ENCODE measurements around the gene BICRA.

The BICRA gene

GRCh38 chr19:47618771-47619170 is 9.8 kb downstream of the BICRA start:
- in situ Hi-C loops (cut with HindIII; ENCODE audit: low sequenced_read_pairs) = no loop called here
- no peak overlapping the region for H3K4me3 ChIP-seq (ENCODE audit: low read depth, low read length)
- no peak for DNase-seq (ENCODE audit: low read depth)
- no peak for TF ChIP-seq CTCF (IDR thresholded peaks at IDR 0.05; ENCODE audit: low read depth, low read length, missing control alignments)

DNA sequence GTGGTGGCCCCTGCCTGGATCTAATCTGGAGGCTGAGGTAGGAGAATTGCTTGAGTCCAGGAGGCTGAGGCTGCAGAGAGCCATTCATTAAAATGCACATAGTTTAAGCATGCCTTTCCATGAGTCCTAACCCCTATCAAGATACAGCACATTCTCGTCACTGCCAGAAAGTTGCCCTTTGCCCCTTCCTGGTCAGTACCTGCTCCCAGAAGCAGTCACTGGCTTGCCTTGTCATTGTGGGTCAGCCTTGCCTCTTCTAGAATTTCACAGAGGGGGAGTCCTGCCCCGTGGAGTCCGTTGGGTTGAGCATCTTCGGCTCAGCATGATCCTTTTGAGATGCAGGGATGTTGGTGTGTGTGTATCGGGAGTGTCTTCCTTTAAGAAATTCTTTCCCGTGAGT is 10.8 kb downstream of the BICRA start:
- no peak overlapping the region for H3K4me3 ChIP-seq (ENCODE audit: low read depth, low read length)
- TF ChIP-seq CTCF (IDR thresholded peaks at IDR 0.05; ENCODE audit: low read depth, low read length, missing control alignments) = no peak
- in situ Hi-C loops (cut with HindIII; ENCODE audit: low sequenced_read_pairs) = no loop called here
- DNase-seq (ENCODE audit: low read depth) = no peak

DNA sequence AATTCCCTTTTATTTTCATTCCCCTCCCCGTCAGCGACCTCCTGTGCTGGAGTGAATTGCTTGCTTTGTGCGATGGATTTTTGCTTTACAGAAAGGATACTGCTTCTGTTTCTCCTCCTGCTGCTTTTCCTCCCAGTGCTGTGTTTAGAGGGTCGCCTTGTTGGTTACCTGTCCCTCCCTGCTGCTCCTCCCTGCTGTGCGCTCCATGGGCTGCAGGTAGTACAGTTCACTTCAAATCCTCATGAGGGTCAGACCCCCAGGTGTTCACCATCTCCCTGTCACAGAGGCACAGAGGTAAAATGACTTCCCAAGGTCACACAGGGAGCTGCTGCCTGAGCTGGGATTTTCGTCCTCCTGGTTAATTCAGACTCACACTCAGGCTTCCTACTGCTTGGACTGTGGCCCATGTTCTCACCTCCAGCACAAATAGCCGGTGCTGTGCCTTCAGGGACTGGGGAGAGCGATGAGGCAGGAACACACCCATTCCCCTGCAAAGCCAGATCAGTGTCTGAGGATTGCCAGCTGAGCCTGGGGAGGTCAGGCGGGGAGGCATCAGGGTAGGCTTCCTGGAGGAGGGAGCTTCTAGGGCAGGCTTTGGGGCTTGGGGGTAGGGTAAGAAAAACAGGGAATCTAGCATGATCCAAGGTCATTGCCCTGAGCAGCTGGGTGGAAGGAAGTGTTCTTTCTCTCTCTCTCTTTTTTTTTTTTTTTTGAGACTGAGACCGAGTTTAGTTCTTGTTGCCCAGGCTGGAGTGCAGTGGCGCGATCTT is 14.4 kb downstream of the BICRA start:
- no peak for TF ChIP-seq CTCF (IDR thresholded peaks at IDR 0.05; ENCODE audit: low read depth, low read length, missing control alignments)
- no peak overlapping the region for H3K4me3 ChIP-seq (ENCODE audit: low read depth, low read length)
- DNase-seq (ENCODE audit: low read depth) = no peak
- in situ Hi-C loops (cut with HindIII; ENCODE audit: low sequenced_read_pairs) = no loop called here

DNA sequence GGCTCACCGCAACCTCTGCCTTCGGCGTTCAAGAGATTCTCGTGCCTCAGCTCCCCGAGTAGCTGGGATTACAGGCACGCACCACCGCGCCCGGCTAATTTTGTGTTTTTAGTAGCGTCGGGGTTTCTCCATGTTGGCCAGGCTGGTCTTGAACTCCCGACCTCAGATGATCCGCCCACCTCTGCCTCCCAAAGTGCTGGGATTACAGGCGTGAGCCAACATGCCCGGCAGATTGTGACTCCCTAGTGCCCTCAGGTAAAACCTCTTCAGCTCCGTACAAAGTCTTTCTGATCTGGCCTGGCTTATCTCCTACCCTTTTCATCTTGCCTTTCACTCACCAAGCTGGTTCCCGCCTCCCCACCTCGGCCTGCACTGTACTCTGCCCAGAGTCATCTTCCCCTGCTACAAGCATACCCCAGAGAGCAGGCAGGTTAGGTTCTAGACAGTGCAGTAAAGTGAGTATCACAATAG is 15.0 kb downstream of the BICRA start:
- no peak for DNase-seq (ENCODE audit: low read depth)
- in situ Hi-C loops (cut with HindIII; ENCODE audit: low sequenced_read_pairs) = no loop called here
- H3K4me3 ChIP-seq (ENCODE audit: low read depth, low read length) = no peak overlapping the region
- TF ChIP-seq CTCF (IDR thresholded peaks at IDR 0.05; ENCODE audit: low read depth, low read length, missing control alignments) = no peak

DNA sequence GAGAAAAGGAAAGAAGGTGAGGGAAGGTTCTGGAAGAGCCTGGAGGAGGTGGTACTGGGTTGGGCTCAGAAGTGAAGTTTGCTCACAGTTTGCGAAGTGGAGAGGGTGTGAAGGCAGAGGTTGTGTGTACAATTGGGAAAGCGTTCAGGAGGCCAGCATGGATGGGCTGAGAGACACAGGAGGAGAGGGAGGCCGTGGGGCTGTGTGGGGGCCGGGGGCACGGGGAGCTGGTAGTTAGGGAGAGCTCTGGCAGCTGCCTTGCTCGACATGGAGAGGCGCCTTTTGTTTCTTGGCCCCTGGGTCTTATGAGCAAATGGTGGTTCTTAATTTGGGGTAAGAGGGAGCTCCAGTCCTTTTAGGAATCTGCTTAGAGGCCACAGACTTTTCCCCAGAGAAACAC is 16.7 kb downstream of the BICRA start:
- no peak for DNase-seq (ENCODE audit: low read depth)
- in situ Hi-C loops (cut with HindIII; ENCODE audit: low sequenced_read_pairs) = no loop called here
- H3K4me3 ChIP-seq (ENCODE audit: low read depth, low read length) = no peak overlapping the region
- TF ChIP-seq CTCF (IDR thresholded peaks at IDR 0.05; ENCODE audit: low read depth, low read length, missing control alignments) = no peak

GRCh38 chr19:47626238-47626637 is 17.3 kb downstream of the BICRA start:
- TF ChIP-seq CTCF (IDR thresholded peaks at IDR 0.05; ENCODE audit: low read depth, low read length, missing control alignments) = no peak
- in situ Hi-C loops (cut with HindIII; ENCODE audit: low sequenced_read_pairs) = no loop called here
- no peak for DNase-seq (ENCODE audit: low read depth)
- no peak overlapping the region for H3K4me3 ChIP-seq (ENCODE audit: low read depth, low read length)
